Measurements from ENCODE around the gene ZNF134.

Gene ZNF134

GRCh38 chr19:57623091-57623490 is 9.0 kb downstream of the ZNF134 start:
- Histone ChIP-seq H4K20me1 (peaks cover 0 to 17% (median 0%) of the 10 kb centered on the region in 11 experiments; a peak in 2 of 22 replicates), H3K27ac (no peak overlapping the region), H3K4me3 (peak overlapping the region in 5 of 10 experiments; percentile 79 to 99 (median 92); a peak in 5 of 20 replicates), H3K9ac (no peak overlapping the region), H3K36me3 (peaks cover 71 to 100% (median 92%) of the 10 kb centered on the region in 11 experiments), H3K9me3 (replicated peaks in 1 of 11) (peaks cover 93 to 100% (median 98%) of the 10 kb centered on the region in 11 experiments), H3K4me1 (no peaks in the 10 kb centered on the region), H3K4me2 (no peak overlapping the region), H3K27me3 (peaks cover 0 to 7% (median 0%) of the 10 kb centered on the region in 11 experiments; a peak in 1 of 22 replicates)
- TF ChIP-seq Cebpa-rat (IDR thresholded peaks at IDR 0.05), result no peak

- Histone ChIP-seq H3K36me3 (peaks cover 47 to 80% (median 61%) of the 10 kb centered on the region in 11 experiments), H3K4me1 (peaks cover 7 to 17% (median 14%) of the 10 kb centered on the region in 10 experiments), H3K27ac (peak within 1 kb of the TSS; percentile 52 to 85 (median 75); a peak in 21 of 22 replicates), H3K9ac (peak within 1 kb of the TSS; percentile 78 to 90 (median 85)), H3K4me3 (peak within 1 kb of the TSS; percentile 81 to 98 (median 92)), H4K20me1 (no peaks in the 10 kb centered on the region), H3K27me3 (no peaks in the 10 kb centered on the region), H3K4me2 (peak within 1 kb of the TSS; percentile 72 to 97 (median 93)), H3K9me3 (replicated peaks in 1 of 11) (peaks cover 22 to 53% (median 41%) of the 10 kb centered on the region in 11 experiments)
- TF ChIP-seq Cebpa-rat (IDR thresholded peaks at IDR 0.05), result no peak
Measured at GRCh38 chr19:57632987-57633831, 19.2 kb downstream of the ZNF134 start, which contains the start of gene ZNF211. Gene ZNF211 (plus strand): TSS chr19:57633168. CDS start chr19:57633347, 179 bp downstream.

DNA sequence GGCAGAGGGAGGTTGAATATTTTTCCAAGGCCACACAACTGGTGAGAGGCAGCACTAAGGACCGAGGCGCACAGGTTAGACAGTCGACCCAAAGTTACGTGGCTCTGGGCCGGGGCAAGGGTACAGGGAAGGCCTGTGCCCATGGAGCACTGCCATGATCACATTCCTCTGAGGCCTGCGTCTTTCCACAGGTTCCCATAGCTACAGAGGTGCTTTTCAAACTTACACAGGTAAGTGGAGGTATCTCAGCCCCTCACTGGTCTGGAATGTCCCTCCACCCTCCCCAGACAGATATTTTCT is 19.7 kb downstream of the ZNF134 start:
- peaks cover 28 to 55% (median 41%) of the 10 kb centered on the region in 11 experiments for H3K9me3 ChIP-seq (replicated peaks in 1 of 11)

DNA sequence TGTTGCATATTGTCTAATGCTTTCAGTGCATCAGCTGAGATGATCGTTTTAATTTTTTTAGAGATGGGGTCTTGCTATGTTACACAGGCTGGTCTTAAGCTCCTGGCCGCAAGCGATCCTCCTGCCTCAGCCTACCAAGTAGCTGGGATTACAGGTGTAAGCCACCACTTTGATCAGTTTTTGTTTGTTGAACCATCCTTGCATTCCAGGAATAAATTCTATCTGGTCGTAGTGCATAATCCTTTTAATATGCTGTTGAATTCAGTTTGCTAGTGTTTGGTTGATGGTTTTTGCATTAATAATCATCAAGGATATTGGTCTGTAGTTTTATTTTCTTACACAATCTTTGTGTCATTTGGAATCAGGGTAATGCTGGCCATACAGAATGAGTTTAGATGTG is 23.3 kb downstream of the ZNF134 start:
- H3K9me3 ChIP-seq (replicated peaks in 1 of 11), result peaks cover 64 to 81% (median 71%) of the 10 kb centered on the region in 11 experiments
- no peak overlapping the region for H3K9ac ChIP-seq
- no peaks in the 10 kb centered on the region for H4K20me1 ChIP-seq
- peaks cover 7 to 17% (median 14%) of the 10 kb centered on the region in 10 experiments for H3K4me1 ChIP-seq
- peak overlapping the region in 5 of 10 experiments; percentile 1 to 30 (median 9); a peak in 5 of 20 replicates for H3K4me3 ChIP-seq
- H3K27me3 ChIP-seq, result no peaks in the 10 kb centered on the region
- H3K27ac ChIP-seq, result no peak overlapping the region
- H3K4me2 ChIP-seq, result no peak overlapping the region
- TF ChIP-seq Cebpa-rat (IDR thresholded peaks at IDR 0.05), result no peak
- peaks cover 79 to 85% (median 81%) of the 10 kb centered on the region in 11 experiments for H3K36me3 ChIP-seq

More for the DNA sequence above, 19.7 kb downstream of the ZNF134 start:
- H3K27ac ChIP-seq, result peak overlapping the region in 6 of 11 experiments; percentile 72 to 85 (median 78); a peak in 9 of 22 replicates
- peaks cover 53 to 80% (median 67%) of the 10 kb centered on the region in 11 experiments for H3K36me3 ChIP-seq
- peaks cover 7 to 17% (median 14%) of the 10 kb centered on the region in 10 experiments for H3K4me1 ChIP-seq
- TF ChIP-seq Cebpa-rat (IDR thresholded peaks at IDR 0.05), result no peak
- H3K4me3 ChIP-seq, result peak overlapping the region; percentile 81 to 98 (median 92)
- peak overlapping the region; percentile 78 to 90 (median 85) for H3K9ac ChIP-seq
- peak overlapping the region; percentile 72 to 97 (median 93) for H3K4me2 ChIP-seq
- H4K20me1 ChIP-seq, result no peaks in the 10 kb centered on the region
- H3K27me3 ChIP-seq, result no peaks in the 10 kb centered on the region

DNA sequence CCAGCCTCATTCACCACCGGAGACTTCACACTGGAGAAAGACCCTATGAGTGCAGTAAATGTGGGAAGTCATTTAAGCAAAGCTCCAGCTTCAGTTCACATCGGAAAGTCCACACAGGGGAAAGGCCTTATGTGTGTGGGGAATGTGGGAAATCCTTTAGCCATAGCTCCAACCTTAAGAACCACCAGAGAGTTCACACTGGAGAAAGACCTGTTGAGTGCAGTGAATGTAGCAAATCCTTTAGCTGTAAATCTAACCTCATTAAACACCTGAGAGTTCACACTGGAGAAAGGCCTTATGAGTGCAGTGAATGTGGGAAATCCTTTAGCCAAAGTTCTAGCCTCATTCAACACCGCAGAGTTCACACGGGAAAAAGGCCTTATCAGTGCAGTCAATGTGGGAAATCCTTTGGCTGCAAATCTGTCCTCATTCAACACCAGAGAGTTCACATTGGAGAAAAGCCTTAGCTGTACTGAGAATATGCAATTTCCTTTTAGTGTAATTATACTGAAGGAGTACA is 27.7 kb downstream of the ZNF134 start:
- H3K4me2 ChIP-seq, result no peak overlapping the region
- H3K4me1 ChIP-seq, result no peaks in the 10 kb centered on the region
- peaks cover 68 to 80% (median 73%) of the 10 kb centered on the region in 11 experiments for H3K36me3 ChIP-seq
- H3K9me3 ChIP-seq (replicated peaks in 1 of 11), result peaks cover 68 to 76% (median 72%) of the 10 kb centered on the region in 11 experiments
- H3K27ac ChIP-seq, result no peak overlapping the region
- no peak for TF ChIP-seq Cebpa-rat (IDR thresholded peaks at IDR 0.05)
- H4K20me1 ChIP-seq, result no peaks in the 10 kb centered on the region
- H3K27me3 ChIP-seq, result no peaks in the 10 kb centered on the region
- peak overlapping the region in 5 of 10 experiments; percentile 5 to 39 (median 27); a peak in 7 of 20 replicates for H3K4me3 ChIP-seq
- no peak overlapping the region for H3K9ac ChIP-seq

GRCh38 chr19:57642396-57643046 is 28.5 kb downstream of the ZNF134 start:
- no peak overlapping the region for H3K9ac ChIP-seq
- H3K36me3 ChIP-seq, result peaks cover 61 to 72% (median 66%) of the 10 kb centered on the region in 11 experiments
- no peak for TF ChIP-seq Cebpa-rat (IDR thresholded peaks at IDR 0.05)
- H3K4me2 ChIP-seq, result no peak overlapping the region
- H3K4me1 ChIP-seq, result no peaks in the 10 kb centered on the region
- no peak overlapping the region for H3K27ac ChIP-seq
- peaks cover 61 to 69% (median 65%) of the 10 kb centered on the region in 11 experiments for H3K9me3 ChIP-seq (replicated peaks in 1 of 11)
- no peaks in the 10 kb centered on the region for H4K20me1 ChIP-seq
- H3K4me3 ChIP-seq, result peak overlapping the region in 4 of 10 experiments; percentile 2 to 39 (median 18); a peak in 3 of 20 replicates
- no peaks in the 10 kb centered on the region for H3K27me3 ChIP-seq

DNA sequence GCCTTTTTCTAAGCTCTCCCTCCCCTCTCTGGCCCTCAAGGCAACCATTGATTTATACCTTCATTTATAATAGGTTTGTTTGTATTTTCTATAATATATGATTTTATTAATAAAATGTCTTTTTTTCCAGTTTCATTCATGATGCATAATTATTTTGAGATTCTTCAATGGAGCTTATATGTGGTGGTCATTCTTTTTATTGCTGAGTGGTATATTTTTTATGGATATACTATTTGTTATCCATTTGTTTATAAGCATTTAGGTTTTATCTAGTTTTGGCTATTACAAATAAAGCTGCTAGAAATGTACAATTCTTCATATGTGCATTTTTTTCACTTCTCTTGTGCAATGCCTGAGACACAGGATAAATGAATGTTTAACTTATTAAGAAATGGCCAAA is 29.7 kb downstream of the ZNF134 start:
- Histone ChIP-seq H3K4me2 (no peak overlapping the region), H3K4me3 (no peak overlapping the region), H4K20me1 (no peaks in the 10 kb centered on the region), H3K27me3 (no peaks in the 10 kb centered on the region), H3K27ac (no peak overlapping the region), H3K9ac (no peak overlapping the region), H3K4me1 (no peaks in the 10 kb centered on the region), H3K36me3 (peaks cover 49 to 60% (median 54%) of the 10 kb centered on the region in 11 experiments), H3K9me3 (replicated peaks in 1 of 11) (peaks cover 49 to 58% (median 53%) of the 10 kb centered on the region in 11 experiments)
- TF ChIP-seq Cebpa-rat (IDR thresholded peaks at IDR 0.05), result no peak

- H3K27ac ChIP-seq, result no peak overlapping the region
- H4K20me1 ChIP-seq, result no peaks in the 10 kb centered on the region
- H3K36me3 ChIP-seq, result peaks cover 1 to 13% (median 6%) of the 10 kb centered on the region in 11 experiments; a peak in 20 of 22 replicates
- H3K4me3 ChIP-seq, result no peak overlapping the region
- H3K9me3 ChIP-seq (replicated peaks in 1 of 11), result peaks cover 32 to 56% (median 42%) of the 10 kb centered on the region in 11 experiments
- no peak for TF ChIP-seq Cebpa-rat (IDR thresholded peaks at IDR 0.05)
- H3K9ac ChIP-seq, result no peak overlapping the region
- peaks cover 8 to 21% (median 15%) of the 10 kb centered on the region in 10 experiments; a peak in 19 of 20 replicates for H3K4me1 ChIP-seq
- no peak overlapping the region for H3K4me2 ChIP-seq
- H3K27me3 ChIP-seq, result no peaks in the 10 kb centered on the region
Measured at GRCh38 chr19:57648331-57649003, 34.4 kb downstream of the ZNF134 start.

Data from BLaER1 treated with 17β-estradiol and CSF1 and Interleukin-3, amounts not matched to agents 10 nM and 100 nM (cell line).